ENCODE data around the gene LRRC74B.
"Not testable (repeated sequence)": the region's sequence is repeated elsewhere in the genome, so short reads cannot be mapped to it uniquely, and the experiment has no call there.

- not testable (repeated sequence) for TF ChIP-seq CTCF (IDR thresholded peaks at IDR 0.05; ENCODE audit: low read length); EZH2 (IDR thresholded peaks at IDR 0.05; ENCODE audit: borderline replicate concordance, low read length)
Observed at GRCh38 chr22:21091220-21091619, 45.5 kb downstream of the LRRC74B start.
